ENCODE data around the gene UBE2I.

UBE2I gene

GRCh38 chr16:1347962-1348361 is 38.5 kb downstream of the UBE2I start:
- Histone ChIP-seq H3K27me3 (ENCODE audit: insufficient read depth, insufficient read length) (no peaks in the 10 kb centered on the region), H3K4me3 (ENCODE audit: insufficient read length, low read depth) (no peak overlapping the region), H3K4me1 (ENCODE audit: insufficient read depth, insufficient read length) (peaks cover 10% of the 10 kb centered on the region), H3K9ac (ENCODE audit: insufficient read length, low read depth) (no peak overlapping the region), H3K36me3 (ENCODE audit: insufficient read depth, insufficient read length, low read length) (peaks cover 39% of the 10 kb centered on the region), H3K9me3 (ENCODE audit: insufficient read depth, low read length) (no peaks in the 10 kb centered on the region)
- no peak for DNase-seq (ENCODE audit: low read depth, low spot score)
- TF ChIP-seq ZNF274 (IDR thresholded peaks at IDR 0.05; ENCODE audit: low read depth, low read length) = no peak
- no peak for TF ChIP-seq SUZ12 (IDR thresholded peaks at IDR 0.05; ENCODE audit: extremely low read depth, insufficient read depth, insufficient read length)
- TF ChIP-seq YY1 (IDR thresholded peaks at IDR 0.05; ENCODE audit: insufficient read depth, insufficient read length) = no peak

GRCh38 chr16:1348441-1348840 is 39.0 kb downstream of the UBE2I start:
- Histone ChIP-seq H3K4me1 (ENCODE audit: insufficient read depth, insufficient read length) (peaks cover 7% of the 10 kb centered on the region), H3K9ac (ENCODE audit: insufficient read length, low read depth) (no peak overlapping the region), H3K27me3 (ENCODE audit: insufficient read depth, insufficient read length) (no peaks in the 10 kb centered on the region), H3K9me3 (ENCODE audit: insufficient read depth, low read length) (no peaks in the 10 kb centered on the region), H3K36me3 (ENCODE audit: insufficient read depth, insufficient read length, low read length) (peaks cover 39% of the 10 kb centered on the region), H3K4me3 (ENCODE audit: insufficient read length, low read depth) (no peak overlapping the region)
- no peak for DNase-seq (ENCODE audit: low read depth, low spot score)
- no peak for TF ChIP-seq SUZ12 (IDR thresholded peaks at IDR 0.05; ENCODE audit: extremely low read depth, insufficient read depth, insufficient read length)
- no peak for TF ChIP-seq YY1 (IDR thresholded peaks at IDR 0.05; ENCODE audit: insufficient read depth, insufficient read length)
- TF ChIP-seq ZNF274 (IDR thresholded peaks at IDR 0.05; ENCODE audit: low read depth, low read length) = no peak

GRCh38 chr16:1348926-1349325 is 39.5 kb downstream of the UBE2I start:
- TF ChIP-seq SUZ12 (IDR thresholded peaks at IDR 0.05; ENCODE audit: extremely low read depth, insufficient read depth, insufficient read length) = no peak
- no peak for TF ChIP-seq YY1 (IDR thresholded peaks at IDR 0.05; ENCODE audit: insufficient read depth, insufficient read length)
- TF ChIP-seq ZNF274 (IDR thresholded peaks at IDR 0.05; ENCODE audit: low read depth, low read length) = no peak
- peaks cover 7% of the 10 kb centered on the region for H3K4me1 ChIP-seq (ENCODE audit: insufficient read depth, insufficient read length)

GRCh38 chr16:1349351-1349750 is 39.9 kb downstream of the UBE2I start:
- no peak overlapping the region for H3K9ac ChIP-seq (ENCODE audit: insufficient read length, low read depth)
- H3K27me3 ChIP-seq (ENCODE audit: insufficient read depth, insufficient read length) = no peaks in the 10 kb centered on the region
- H3K4me1 ChIP-seq (ENCODE audit: insufficient read depth, insufficient read length) = peaks cover 7% of the 10 kb centered on the region
- H3K4me3 ChIP-seq (ENCODE audit: insufficient read length, low read depth) = no peak overlapping the region
- no peak for DNase-seq (ENCODE audit: low read depth, low spot score)
- H3K9me3 ChIP-seq (ENCODE audit: insufficient read depth, low read length) = no peaks in the 10 kb centered on the region
- TF ChIP-seq SUZ12 (IDR thresholded peaks at IDR 0.05; ENCODE audit: extremely low read depth, insufficient read depth, insufficient read length) = no peak
- TF ChIP-seq ZNF274 (IDR thresholded peaks at IDR 0.05; ENCODE audit: low read depth, low read length) = no peak
- TF ChIP-seq YY1 (IDR thresholded peaks at IDR 0.05; ENCODE audit: insufficient read depth, insufficient read length) = no peak
- peaks cover 44% of the 10 kb centered on the region for H3K36me3 ChIP-seq (ENCODE audit: insufficient read depth, insufficient read length, low read length)

More at GRCh38 chr16:1348926-1349325, 39.5 kb downstream of the UBE2I start:
- Histone ChIP-seq H3K36me3 (ENCODE audit: insufficient read depth, insufficient read length, low read length) (peaks cover 40% of the 10 kb centered on the region), H3K9me3 (ENCODE audit: insufficient read depth, low read length) (no peaks in the 10 kb centered on the region), H3K9ac (ENCODE audit: insufficient read length, low read depth) (no peak overlapping the region), H3K4me3 (ENCODE audit: insufficient read length, low read depth) (no peak overlapping the region), H3K27me3 (ENCODE audit: insufficient read depth, insufficient read length) (no peaks in the 10 kb centered on the region)
- DNase-seq (ENCODE audit: low read depth, low spot score) = no peak

GRCh38 chr16:1349951-1350350 is 40.5 kb downstream of the UBE2I start:
- TF ChIP-seq SUZ12 (IDR thresholded peaks at IDR 0.05; ENCODE audit: extremely low read depth, insufficient read depth, insufficient read length) = no peak
- no peak for TF ChIP-seq YY1 (IDR thresholded peaks at IDR 0.05; ENCODE audit: insufficient read depth, insufficient read length)
- no peak for TF ChIP-seq ZNF274 (IDR thresholded peaks at IDR 0.05; ENCODE audit: low read depth, low read length)
- Histone ChIP-seq H3K9ac (ENCODE audit: insufficient read length, low read depth) (no peak overlapping the region), H3K9me3 (ENCODE audit: insufficient read depth, low read length) (no peaks in the 10 kb centered on the region), H3K27me3 (ENCODE audit: insufficient read depth, insufficient read length) (no peaks in the 10 kb centered on the region), H3K36me3 (ENCODE audit: insufficient read depth, insufficient read length, low read length) (peaks cover 44% of the 10 kb centered on the region), H3K4me3 (ENCODE audit: insufficient read length, low read depth) (peak overlapping the region; percentile 8), H3K4me1 (ENCODE audit: insufficient read depth, insufficient read length) (peaks cover 7% of the 10 kb centered on the region)
- DNase-seq (ENCODE audit: low read depth, low spot score) = no peak

- Histone ChIP-seq H3K27me3 (ENCODE audit: insufficient read depth, insufficient read length) (no peaks in the 10 kb centered on the region), H3K9ac (ENCODE audit: insufficient read length, low read depth) (peak overlapping the region; percentile 97), H3K4me1 (ENCODE audit: insufficient read depth, insufficient read length) (peaks cover 7% of the 10 kb centered on the region), H3K4me3 (ENCODE audit: insufficient read length, low read depth) (peak overlapping the region; percentile 97), H3K9me3 (ENCODE audit: insufficient read depth, low read length) (no peaks in the 10 kb centered on the region), H3K36me3 (ENCODE audit: insufficient read depth, insufficient read length, low read length) (peaks cover 44% of the 10 kb centered on the region)
- TF ChIP-seq YY1 (IDR thresholded peaks at IDR 0.05; ENCODE audit: insufficient read depth, insufficient read length) = no peak
- no peak for TF ChIP-seq ZNF274 (IDR thresholded peaks at IDR 0.05; ENCODE audit: low read depth, low read length)
- TF ChIP-seq SUZ12 (IDR thresholded peaks at IDR 0.05; ENCODE audit: extremely low read depth, insufficient read depth, insufficient read length) = no peak
- no peak for DNase-seq (ENCODE audit: low read depth, low spot score)
Observed at GRCh38 chr16:1350691-1351090, 41.3 kb downstream of the UBE2I start.

GRCh38 chr16:1351215-1351581 is 41.8 kb downstream of the UBE2I start:
- Histone ChIP-seq H3K4me3 (ENCODE audit: insufficient read length, low read depth) (peak overlapping the region; percentile 97), H3K27me3 (ENCODE audit: insufficient read depth, insufficient read length) (no peaks in the 10 kb centered on the region), H3K4me1 (ENCODE audit: insufficient read depth, insufficient read length) (peaks cover 7% of the 10 kb centered on the region), H3K9ac (ENCODE audit: insufficient read length, low read depth) (peak overlapping the region; percentile 97), H3K9me3 (ENCODE audit: insufficient read depth, low read length) (no peaks in the 10 kb centered on the region), H3K36me3 (ENCODE audit: insufficient read depth, insufficient read length, low read length) (peaks cover 44% of the 10 kb centered on the region)
- TF ChIP-seq ZNF274 (IDR thresholded peaks at IDR 0.05; ENCODE audit: low read depth, low read length) = no peak
- no peak for DNase-seq (ENCODE audit: low read depth, low spot score)
